Thyroid gland (tissue), 4 donors: ENCODE measurements around the gene ERICH2.

Experiments
- POLR2A ChIP-seq, 2 donors: fragments of 450-650 bp; IDR thresholded peaks; one replicate each; pipeline ENCODE4 v1.6.1; 2017; ENCODE audit warnings: antibody characterized with exemption in 2 of 2, mild to moderate bottlenecking in 2 of 2, moderate library complexity in 1 of 2
- TF ChIP-seq, protein P1 (sequence below), 6 experiments: fragments of 200-600 bp in 3 of 6; fragments of 450-650 bp in 3 of 6; sonication (generic) in 3 of 6; IDR thresholded peaks; one replicate each; pipeline ENCODE4 v1.5.1; 2016 to 2019; ENCODE audit warnings: antibody characterized with exemption in 6 of 6, mild to moderate bottlenecking in 2 of 6, inconsistent platforms in 1 of 6, moderate library complexity in 1 of 6

- TF ChIP-seq POLR2A (IDR thresholded peaks at IDR 0.05), result no peak
- TF ChIP-seq, protein P1, sequence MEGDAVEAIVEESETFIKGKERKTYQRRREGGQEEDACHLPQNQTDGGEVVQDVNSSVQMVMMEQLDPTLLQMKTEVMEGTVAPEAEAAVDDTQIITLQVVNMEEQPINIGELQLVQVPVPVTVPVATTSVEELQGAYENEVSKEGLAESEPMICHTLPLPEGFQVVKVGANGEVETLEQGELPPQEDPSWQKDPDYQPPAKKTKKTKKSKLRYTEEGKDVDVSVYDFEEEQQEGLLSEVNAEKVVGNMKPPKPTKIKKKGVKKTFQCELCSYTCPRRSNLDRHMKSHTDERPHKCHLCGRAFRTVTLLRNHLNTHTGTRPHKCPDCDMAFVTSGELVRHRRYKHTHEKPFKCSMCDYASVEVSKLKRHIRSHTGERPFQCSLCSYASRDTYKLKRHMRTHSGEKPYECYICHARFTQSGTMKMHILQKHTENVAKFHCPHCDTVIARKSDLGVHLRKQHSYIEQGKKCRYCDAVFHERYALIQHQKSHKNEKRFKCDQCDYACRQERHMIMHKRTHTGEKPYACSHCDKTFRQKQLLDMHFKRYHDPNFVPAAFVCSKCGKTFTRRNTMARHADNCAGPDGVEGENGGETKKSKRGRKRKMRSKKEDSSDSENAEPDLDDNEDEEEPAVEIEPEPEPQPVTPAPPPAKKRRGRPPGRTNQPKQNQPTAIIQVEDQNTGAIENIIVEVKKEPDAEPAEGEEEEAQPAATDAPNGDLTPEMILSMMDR (IDR thresholded peaks at IDR 0.05), result no peak
Observed at GRCh38 chr2:170843656-170844055, 73.5 kb downstream of the ERICH2 start.
